DOHH2 (cell line): ENCODE results near the gene TNFRSF12A.
A peak's percentile ranks its signal among the peaks of the same experiment; 100 is the strongest.

Experiments
- H3F3A ChIP-seq: fragments of 200-600 bp; sonication (generic), shearing (Covaris generic); 2 replicates; pipeline ENCODE4 v1.6.0; 2016; ENCODE audit warnings: antibody characterized with exemption, mild to moderate bottlenecking; ENCODE audit not compliant: control insufficient read depth, insufficient read depth
- H3K27ac ChIP-seq: fragments of 200-600 bp; sonication (generic); 2 replicates; pipeline ENCODE4 v1.5.1; 2014; ENCODE audit warnings: low read depth, mild to moderate bottlenecking, low read length, moderate library complexity
- H3K27me3 ChIP-seq: fragments of 200-600 bp; sonication (generic); 2 replicates; pipeline ENCODE4 v1.6.1; 2014; ENCODE audit warnings: mild to moderate bottlenecking, low read length, mixed read lengths; ENCODE audit not compliant: control insufficient read depth
- H3K36me3 ChIP-seq: fragments of 200-600 bp; sonication (generic); 2 replicates; pipeline ENCODE4 v1.6.1; 2014; ENCODE audit warnings: mild to moderate bottlenecking, low read length, moderate library complexity, mixed read lengths; ENCODE audit not compliant: control insufficient read depth
- H3K4me1 ChIP-seq: fragments of 200-600 bp; sonication (generic); 2 replicates; pipeline ENCODE4 v1.6.1; 2014; ENCODE audit warnings: mild to moderate bottlenecking, low read length, mixed read lengths; ENCODE audit not compliant: control insufficient read depth
- H3K4me2 ChIP-seq: fragments of 200-600 bp; sonication (generic); 2 replicates; pipeline ENCODE4 v1.6.0; 2014; ENCODE audit warnings: mild to moderate bottlenecking, low read length, moderate library complexity
- H3K4me3 ChIP-seq: fragments of 200-600 bp; sonication (generic); 2 replicates; pipeline ENCODE4 v1.5.1; 2014; ENCODE audit warnings: mild to moderate bottlenecking, low read length, mixed read lengths
- H3K79me2 ChIP-seq: fragments of 200-600 bp; sonication (generic); 2 replicates; pipeline ENCODE4 v1.6.1; 2014; ENCODE audit warnings: mild to moderate bottlenecking, low read length, mixed read lengths; ENCODE audit not compliant: control insufficient read depth
- H3K9me2 ChIP-seq: fragments of 200-600 bp; sonication (generic); replicated peaks from 2 replicates; pipeline ENCODE4 v1.6.1; 2014; ENCODE audit warnings: mild to moderate bottlenecking, low read length, mixed read lengths; ENCODE audit not compliant: control insufficient read depth
- H3K9me3 ChIP-seq: fragments of 200-600 bp; sonication (generic); 2 replicates; pipeline ENCODE4 v1.6.1; 2014; ENCODE audit warnings: antibody characterized with exemption, low read length, mixed read lengths; ENCODE audit not compliant: control insufficient read depth, insufficient read depth
- H4K20me1 ChIP-seq: fragments of 200-600 bp; sonication (generic); 2 replicates; pipeline ENCODE4 v1.6.0; 2014; ENCODE audit warnings: low read depth, mild to moderate bottlenecking, antibody characterized with exemption, low read length, moderate library complexity; ENCODE audit not compliant: control insufficient read depth, insufficient read depth
- EZH2phosphoT487 ChIP-seq: fragments of 200-600 bp; sonication (generic); IDR thresholded peaks from 2 replicates; pipeline ENCODE4 v1.6.1; 2017; ENCODE audit warnings: borderline replicate concordance, mild to moderate bottlenecking, antibody characterized with exemption, low read length, moderate library complexity, mixed read lengths
- TF ChIP-seq, protein P1 (sequence below): fragments of 200-600 bp; sonication (generic); IDR thresholded peaks from one replicate; pipeline ENCODE4 v1.5.1; 2014; ENCODE audit warnings: antibody characterized with exemption, mild to moderate bottlenecking, low read depth, low read length; ENCODE audit not compliant: poor library complexity, severe bottlenecking

The TNFRSF12A gene

GRCh38 chr16:3007957-3008689 lies 12.0 kb upstream of the TNFRSF12A start:
- no peaks in the 10 kb centered on the region for H3K79me2 ChIP-seq
- TF ChIP-seq, protein P1, sequence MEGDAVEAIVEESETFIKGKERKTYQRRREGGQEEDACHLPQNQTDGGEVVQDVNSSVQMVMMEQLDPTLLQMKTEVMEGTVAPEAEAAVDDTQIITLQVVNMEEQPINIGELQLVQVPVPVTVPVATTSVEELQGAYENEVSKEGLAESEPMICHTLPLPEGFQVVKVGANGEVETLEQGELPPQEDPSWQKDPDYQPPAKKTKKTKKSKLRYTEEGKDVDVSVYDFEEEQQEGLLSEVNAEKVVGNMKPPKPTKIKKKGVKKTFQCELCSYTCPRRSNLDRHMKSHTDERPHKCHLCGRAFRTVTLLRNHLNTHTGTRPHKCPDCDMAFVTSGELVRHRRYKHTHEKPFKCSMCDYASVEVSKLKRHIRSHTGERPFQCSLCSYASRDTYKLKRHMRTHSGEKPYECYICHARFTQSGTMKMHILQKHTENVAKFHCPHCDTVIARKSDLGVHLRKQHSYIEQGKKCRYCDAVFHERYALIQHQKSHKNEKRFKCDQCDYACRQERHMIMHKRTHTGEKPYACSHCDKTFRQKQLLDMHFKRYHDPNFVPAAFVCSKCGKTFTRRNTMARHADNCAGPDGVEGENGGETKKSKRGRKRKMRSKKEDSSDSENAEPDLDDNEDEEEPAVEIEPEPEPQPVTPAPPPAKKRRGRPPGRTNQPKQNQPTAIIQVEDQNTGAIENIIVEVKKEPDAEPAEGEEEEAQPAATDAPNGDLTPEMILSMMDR: no peak
- TF ChIP-seq EZH2phosphoT487: no peak
- H4K20me1 ChIP-seq: no peaks in the 10 kb centered on the region
- H3K27ac ChIP-seq: no peak overlapping the region
- H3F3A ChIP-seq: no peaks in the 10 kb centered on the region
- H3K9me3 ChIP-seq: no peaks in the 10 kb centered on the region
- no peak overlapping the region for H3K4me3 ChIP-seq
- H3K4me2 ChIP-seq: peak overlapping the region; percentile 34
- no peaks in the 10 kb centered on the region for H3K9me2 ChIP-seq
- peaks cover 21% of the 10 kb centered on the region for H3K4me1 ChIP-seq
- no peaks in the 10 kb centered on the region for H3K36me3 ChIP-seq
- H3K27me3 ChIP-seq: peaks cover 48% of the 10 kb centered on the region

GRCh38 chr16:3008690-3009037 lies 11.5 kb upstream of the TNFRSF12A start:
- Histone ChIP-seq H3K27me3 (peaks cover 48% of the 10 kb centered on the region), H3K4me1 (peaks cover 21% of the 10 kb centered on the region), H3K9me3 (no peaks in the 10 kb centered on the region), H3F3A (no peaks in the 10 kb centered on the region), H3K27ac (no peak overlapping the region), H3K9me2 (no peaks in the 10 kb centered on the region), H3K36me3 (no peaks in the 10 kb centered on the region), H4K20me1 (no peaks in the 10 kb centered on the region), H3K79me2 (no peaks in the 10 kb centered on the region), H3K4me2 (no peak overlapping the region), H3K4me3 (no peak overlapping the region)
- TF ChIP-seq EZH2phosphoT487: no peak
- TF ChIP-seq, protein P1: no peak

- no peaks in the 10 kb centered on the region for H3K79me2 ChIP-seq
- no peak overlapping the region for H3K4me3 ChIP-seq
- no peak overlapping the region for H3K27ac ChIP-seq
- no peaks in the 10 kb centered on the region for H3K36me3 ChIP-seq
- peaks cover 47% of the 10 kb centered on the region for H3K27me3 ChIP-seq
- H4K20me1 ChIP-seq: no peaks in the 10 kb centered on the region
- TF ChIP-seq, protein P1: no peak
- TF ChIP-seq EZH2phosphoT487: no peak
- no peaks in the 10 kb centered on the region for H3K9me3 ChIP-seq
- no peak overlapping the region for H3K4me2 ChIP-seq
- H3K4me1 ChIP-seq: peaks cover 20% of the 10 kb centered on the region
- no peaks in the 10 kb centered on the region for H3K9me2 ChIP-seq
- no peaks in the 10 kb centered on the region for H3F3A ChIP-seq
These were observed 10.4 kb upstream of the TNFRSF12A start for GRCh38 chr16:3009568-3010390.
